Measurements from ENCODE around the gene ADAP1.

ADAP1 gene

DNA sequence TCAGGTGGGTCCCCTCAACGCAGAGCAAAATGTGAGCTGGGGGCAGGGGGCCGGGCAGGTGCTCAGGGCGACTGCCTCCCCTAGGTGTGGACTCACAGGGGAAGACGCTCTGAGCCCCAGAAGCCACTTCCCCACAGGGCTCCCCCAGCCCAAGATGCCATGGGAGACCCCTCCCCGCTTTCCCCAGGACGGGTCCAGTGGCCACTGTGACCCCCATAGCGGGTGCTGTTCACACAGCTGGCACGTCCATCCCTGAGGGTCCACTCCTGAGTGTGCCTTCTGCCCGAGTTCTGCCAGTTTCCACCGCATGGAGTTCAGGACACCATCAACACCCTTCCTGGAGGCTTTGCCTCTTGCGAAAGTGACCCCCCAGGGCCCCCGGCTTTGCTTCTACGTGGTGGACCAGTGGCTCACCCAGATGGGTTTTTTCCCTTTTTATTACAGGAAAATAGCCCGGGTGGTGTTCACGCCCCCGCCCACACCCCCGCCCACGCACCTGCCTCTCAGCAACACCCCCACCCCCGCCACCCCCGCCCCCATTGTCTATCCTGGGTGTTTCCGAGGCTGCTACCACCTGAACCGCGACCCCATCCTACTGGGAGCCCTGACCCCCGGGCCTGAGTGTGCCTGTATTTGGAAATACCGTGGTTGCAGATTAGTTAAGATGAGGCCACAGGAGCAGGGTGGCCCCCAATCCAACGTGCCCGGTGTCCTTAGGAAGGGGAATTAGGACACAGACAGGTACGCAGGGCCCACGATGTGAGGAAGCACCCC, 32.0 kb downstream of the ADAP1 start:
- Histone ChIP-seq H3K36me3 (ENCODE audit: control insufficient read depth, insufficient read depth, low read length) (no peaks in the 10 kb centered on the region), H3K27ac (ENCODE audit: low read depth, low read length) (no peak overlapping the region), H3K9ac (ENCODE audit: low read depth, low read length) (no peak overlapping the region), H3K4me1 (ENCODE audit: control insufficient read depth, insufficient read depth, low read length) (no peaks in the 10 kb centered on the region; the same call in 1 of the 2 replicates), H3K27me3 (ENCODE audit: control insufficient read depth, insufficient read depth, low read length) (no peaks in the 10 kb centered on the region), H3K9me3 (ENCODE audit: control insufficient read depth, insufficient read depth, low read length) (no peaks in the 10 kb centered on the region), H3K4me3 (ENCODE audit: low read depth, low read length) (no peak overlapping the region)

DNA sequence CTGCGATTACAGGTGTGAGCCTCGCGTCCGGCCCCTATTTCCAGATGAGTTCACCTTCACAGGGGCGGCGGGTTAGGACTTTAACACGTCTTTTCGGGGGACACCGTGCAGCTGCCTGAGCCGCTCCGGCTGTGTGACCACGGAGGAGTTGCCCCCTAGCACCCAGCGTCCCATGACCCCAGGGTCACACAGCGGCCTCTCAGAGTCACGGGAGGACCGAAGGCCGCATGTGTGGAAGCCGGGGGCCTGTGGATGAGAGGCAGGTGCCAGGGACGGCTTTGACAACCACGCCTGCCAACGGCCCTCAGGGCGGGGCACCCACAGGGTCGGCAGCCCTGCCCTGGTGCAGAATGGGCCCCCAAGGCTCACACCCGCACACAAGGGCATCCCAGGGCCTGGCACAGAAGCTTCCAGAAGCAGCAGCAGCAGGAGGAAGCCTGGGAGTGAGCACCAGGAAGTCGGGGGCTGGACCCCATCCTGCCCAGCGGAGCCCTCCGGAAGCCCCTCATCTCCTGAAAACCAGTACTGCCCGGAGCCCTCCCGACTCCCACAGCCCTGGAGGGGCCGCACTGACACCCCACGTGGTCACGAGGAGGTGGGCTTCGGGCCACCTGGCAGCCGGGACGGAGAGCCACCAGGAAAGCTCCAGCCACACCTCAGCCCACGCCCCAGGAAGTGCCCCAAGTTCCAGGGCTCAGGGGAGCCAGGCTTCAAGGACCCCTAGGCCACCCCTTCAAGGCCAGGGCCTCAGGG, 32.7 kb downstream of the ADAP1 start:
- H3K4me1 ChIP-seq (ENCODE audit: control insufficient read depth, insufficient read depth, low read length) = no peaks in the 10 kb centered on the region; the same call in 1 of the 2 replicates

DNA sequence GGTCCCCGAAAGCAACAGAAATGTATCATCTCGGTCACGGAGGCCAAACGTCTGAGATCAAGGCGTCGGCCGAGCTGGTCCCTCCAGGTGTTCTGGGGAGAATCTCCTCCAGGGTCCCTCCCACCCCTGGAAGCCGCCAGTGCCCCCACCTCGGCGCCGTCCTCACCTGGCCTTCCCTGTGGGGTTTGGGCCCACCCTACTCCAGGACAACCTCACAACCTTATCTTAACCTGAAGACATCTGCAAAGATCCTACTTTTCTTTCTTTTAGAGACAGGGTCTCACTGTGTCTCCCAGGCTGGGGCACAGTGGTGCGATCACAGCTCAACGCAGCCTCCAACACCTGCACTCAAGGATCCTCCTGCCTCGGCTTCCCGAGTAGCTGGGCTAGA, 33.4 kb downstream of the ADAP1 start:
- H3K4me3 ChIP-seq (ENCODE audit: low read depth, low read length) = no peak overlapping the region
- H3K27ac ChIP-seq (ENCODE audit: low read depth, low read length) = no peak overlapping the region
- no peaks in the 10 kb centered on the region for H3K36me3 ChIP-seq (ENCODE audit: control insufficient read depth, insufficient read depth, low read length)
- no peaks in the 10 kb centered on the region for H3K27me3 ChIP-seq (ENCODE audit: control insufficient read depth, insufficient read depth, low read length)
- no peaks in the 10 kb centered on the region for H3K9me3 ChIP-seq (ENCODE audit: control insufficient read depth, insufficient read depth, low read length)
- H3K9ac ChIP-seq (ENCODE audit: low read depth, low read length) = no peak overlapping the region
- no peaks in the 10 kb centered on the region; the same call in 1 of the 2 replicates for H3K4me1 ChIP-seq (ENCODE audit: control insufficient read depth, insufficient read depth, low read length)

More for the DNA sequence above, 32.7 kb downstream of the ADAP1 start:
- Histone ChIP-seq H3K9ac (ENCODE audit: low read depth, low read length) (no peak overlapping the region), H3K27me3 (ENCODE audit: control insufficient read depth, insufficient read depth, low read length) (no peaks in the 10 kb centered on the region), H3K9me3 (ENCODE audit: control insufficient read depth, insufficient read depth, low read length) (no peaks in the 10 kb centered on the region), H3K4me3 (ENCODE audit: low read depth, low read length) (no peak overlapping the region), H3K27ac (ENCODE audit: low read depth, low read length) (no peak overlapping the region), H3K36me3 (ENCODE audit: control insufficient read depth, insufficient read depth, low read length) (no peaks in the 10 kb centered on the region)

DNA sequence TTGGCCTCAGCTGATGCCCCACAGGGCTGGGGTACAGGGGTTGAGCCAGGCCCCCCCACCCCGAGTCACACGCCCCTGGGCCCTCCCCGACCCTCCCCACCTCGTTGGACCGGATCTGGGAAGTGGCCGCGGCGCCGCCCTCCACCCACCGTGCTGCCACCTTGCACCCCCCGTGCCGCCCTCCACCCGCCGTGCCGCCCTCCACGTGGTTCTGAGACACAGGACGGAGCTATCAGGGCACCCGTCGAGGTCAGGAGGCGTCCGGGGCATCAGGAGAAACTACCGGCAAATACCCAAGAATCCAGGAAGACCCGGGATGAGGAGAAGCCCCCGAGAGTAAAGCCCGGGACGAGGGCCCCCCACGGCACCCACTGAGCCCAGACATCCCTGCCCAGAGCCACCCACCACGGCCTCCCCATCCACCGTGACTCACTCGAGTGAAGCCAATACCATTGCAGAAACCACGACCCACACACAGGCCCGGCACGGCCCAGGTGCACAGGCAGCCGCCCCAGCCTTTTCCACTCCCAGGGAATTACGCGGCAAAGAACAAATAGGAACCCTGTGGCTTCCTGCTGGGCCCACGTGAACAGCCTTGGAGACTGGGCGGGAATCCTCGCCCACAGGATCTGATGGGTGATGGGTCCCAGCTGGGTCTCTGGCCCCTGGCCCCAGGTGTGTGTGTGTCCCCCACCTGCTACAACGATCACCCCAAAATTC, 34.0 kb downstream of the ADAP1 start:
- Histone ChIP-seq H3K9ac (ENCODE audit: low read depth, low read length) (no peak overlapping the region), H3K27ac (ENCODE audit: low read depth, low read length) (no peak overlapping the region), H3K27me3 (ENCODE audit: control insufficient read depth, insufficient read depth, low read length) (no peaks in the 10 kb centered on the region), H3K4me1 (ENCODE audit: control insufficient read depth, insufficient read depth, low read length) (no peaks in the 10 kb centered on the region; the same call in 1 of the 2 replicates), H3K9me3 (ENCODE audit: control insufficient read depth, insufficient read depth, low read length) (no peaks in the 10 kb centered on the region), H3K36me3 (ENCODE audit: control insufficient read depth, insufficient read depth, low read length) (no peaks in the 10 kb centered on the region), H3K4me3 (ENCODE audit: low read depth, low read length) (no peak overlapping the region)

DNA sequence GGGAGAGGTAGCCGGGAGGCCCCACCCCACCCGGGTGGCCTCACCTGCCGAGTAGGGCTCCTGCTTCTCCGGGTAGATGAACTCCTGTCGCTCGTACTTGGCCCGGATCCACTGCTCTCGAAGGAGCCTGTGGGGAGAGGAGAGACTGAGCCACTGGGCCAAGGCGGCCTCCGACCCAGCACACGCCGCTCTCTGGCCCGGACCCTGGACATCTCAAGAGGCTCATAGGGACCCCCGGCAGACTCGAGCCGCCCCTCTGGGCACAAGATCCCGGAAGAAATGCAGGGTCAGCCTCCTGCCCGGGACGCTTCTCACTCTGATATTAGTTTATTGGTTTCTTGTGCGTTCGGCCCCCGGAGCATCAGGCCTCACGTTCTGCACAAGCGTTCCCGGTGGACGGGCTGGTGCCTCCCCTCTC, 34.5 kb downstream of the ADAP1 start:
- H3K27ac ChIP-seq (ENCODE audit: low read depth, low read length) = no peak overlapping the region
- no peak overlapping the region for H3K9ac ChIP-seq (ENCODE audit: low read depth, low read length)
- H3K36me3 ChIP-seq (ENCODE audit: control insufficient read depth, insufficient read depth, low read length) = no peaks in the 10 kb centered on the region
- H3K27me3 ChIP-seq (ENCODE audit: control insufficient read depth, insufficient read depth, low read length) = no peaks in the 10 kb centered on the region
- no peaks in the 10 kb centered on the region; the same call in 1 of the 2 replicates for H3K4me1 ChIP-seq (ENCODE audit: control insufficient read depth, insufficient read depth, low read length)
- no peaks in the 10 kb centered on the region for H3K9me3 ChIP-seq (ENCODE audit: control insufficient read depth, insufficient read depth, low read length)
- H3K4me3 ChIP-seq (ENCODE audit: low read depth, low read length) = no peak overlapping the region

DNA sequence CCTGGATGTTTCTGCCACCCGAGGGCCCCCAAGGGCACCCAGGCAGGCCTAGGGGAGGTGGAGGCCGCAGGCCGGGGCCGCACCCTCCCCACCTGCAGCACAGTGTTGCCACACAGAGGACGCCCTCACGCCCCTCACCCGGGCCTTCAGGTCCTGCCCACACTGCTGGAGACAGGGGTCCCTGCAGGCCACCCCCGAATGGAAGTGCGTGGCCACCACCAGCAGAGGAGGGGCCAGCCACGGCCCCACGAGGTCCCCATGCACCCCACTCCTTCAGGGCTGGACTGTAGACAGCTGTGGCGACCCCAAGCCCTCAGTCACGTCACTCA, 35.4 kb downstream of the ADAP1 start:
- Histone ChIP-seq H3K4me1 (ENCODE audit: control insufficient read depth, insufficient read depth, low read length) (no peaks in the 10 kb centered on the region; the same call in 1 of the 2 replicates), H3K27me3 (ENCODE audit: control insufficient read depth, insufficient read depth, low read length) (no peaks in the 10 kb centered on the region), H3K9ac (ENCODE audit: low read depth, low read length) (no peak overlapping the region), H3K9me3 (ENCODE audit: control insufficient read depth, insufficient read depth, low read length) (no peaks in the 10 kb centered on the region), H3K27ac (ENCODE audit: low read depth, low read length) (no peak overlapping the region), H3K36me3 (ENCODE audit: control insufficient read depth, insufficient read depth, low read length) (no peaks in the 10 kb centered on the region), H3K4me3 (ENCODE audit: low read depth, low read length) (no peak overlapping the region)

DNA sequence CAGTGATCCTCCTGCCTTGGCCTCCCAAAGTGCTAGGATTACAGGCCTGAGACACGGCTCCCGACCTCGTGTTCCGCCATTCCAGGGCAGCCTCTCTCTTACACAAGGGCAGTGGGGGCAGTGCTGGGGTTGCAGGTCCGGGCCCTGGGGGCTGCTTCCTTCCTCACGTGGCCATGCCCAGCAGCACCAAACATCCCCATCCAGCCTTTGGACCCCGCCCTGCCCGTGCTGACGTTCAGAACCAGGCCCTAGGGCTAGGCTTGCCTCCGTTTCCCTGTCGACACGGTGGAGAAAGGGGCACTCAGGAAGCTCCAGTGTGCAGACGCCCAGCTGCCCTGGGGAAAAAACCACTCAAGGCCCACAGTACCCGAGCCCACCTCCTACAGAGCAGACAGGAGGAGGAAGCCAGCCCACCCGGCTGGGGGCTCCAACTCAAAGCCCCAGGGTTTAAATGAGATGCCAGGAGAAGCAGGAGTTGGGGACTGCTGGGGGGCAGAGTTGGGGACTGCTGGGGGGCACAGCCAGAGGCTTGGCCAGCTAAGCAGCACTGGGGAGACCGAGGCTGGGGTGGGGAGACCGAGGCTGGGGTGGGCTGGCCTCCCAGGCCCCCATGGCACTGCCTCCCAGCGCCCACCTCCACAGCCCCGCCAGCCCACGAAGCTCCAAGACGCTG, 35.9 kb downstream of the ADAP1 start:
- Histone ChIP-seq H3K36me3 (ENCODE audit: control insufficient read depth, insufficient read depth, low read length) (no peaks in the 10 kb centered on the region), H3K4me1 (ENCODE audit: control insufficient read depth, insufficient read depth, low read length) (no peaks in the 10 kb centered on the region; the same call in 1 of the 2 replicates), H3K27ac (ENCODE audit: low read depth, low read length) (no peak overlapping the region), H3K9ac (ENCODE audit: low read depth, low read length) (no peak overlapping the region), H3K4me3 (ENCODE audit: low read depth, low read length) (no peak overlapping the region), H3K27me3 (ENCODE audit: control insufficient read depth, insufficient read depth, low read length) (no peaks in the 10 kb centered on the region), H3K9me3 (ENCODE audit: control insufficient read depth, insufficient read depth, low read length) (no peaks in the 10 kb centered on the region)

DNA sequence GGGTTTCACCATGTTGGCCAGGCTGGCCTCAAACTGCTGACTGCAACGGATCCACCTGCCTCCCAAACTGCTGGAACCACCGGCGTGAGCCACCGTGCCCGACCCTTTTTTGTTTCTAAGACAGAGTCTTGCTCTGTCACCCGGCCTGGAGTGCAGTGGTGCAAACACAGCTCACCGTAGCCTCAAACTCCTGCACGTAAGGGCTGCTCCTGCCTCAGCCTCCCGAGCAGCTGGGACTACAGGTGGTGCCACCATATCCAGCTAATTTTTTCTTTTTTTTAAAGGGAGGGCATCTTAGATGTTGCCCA, 36.4 kb downstream of the ADAP1 start:
- H3K9ac ChIP-seq (ENCODE audit: low read depth, low read length) = no peak overlapping the region
- H3K36me3 ChIP-seq (ENCODE audit: control insufficient read depth, insufficient read depth, low read length) = no peaks in the 10 kb centered on the region
- H3K27ac ChIP-seq (ENCODE audit: low read depth, low read length) = no peak overlapping the region
- no peaks in the 10 kb centered on the region; the same call in 1 of the 2 replicates for H3K4me1 ChIP-seq (ENCODE audit: control insufficient read depth, insufficient read depth, low read length)
- no peaks in the 10 kb centered on the region for H3K9me3 ChIP-seq (ENCODE audit: control insufficient read depth, insufficient read depth, low read length)
- no peaks in the 10 kb centered on the region for H3K27me3 ChIP-seq (ENCODE audit: control insufficient read depth, insufficient read depth, low read length)
- no peak overlapping the region for H3K4me3 ChIP-seq (ENCODE audit: low read depth, low read length)

DNA sequence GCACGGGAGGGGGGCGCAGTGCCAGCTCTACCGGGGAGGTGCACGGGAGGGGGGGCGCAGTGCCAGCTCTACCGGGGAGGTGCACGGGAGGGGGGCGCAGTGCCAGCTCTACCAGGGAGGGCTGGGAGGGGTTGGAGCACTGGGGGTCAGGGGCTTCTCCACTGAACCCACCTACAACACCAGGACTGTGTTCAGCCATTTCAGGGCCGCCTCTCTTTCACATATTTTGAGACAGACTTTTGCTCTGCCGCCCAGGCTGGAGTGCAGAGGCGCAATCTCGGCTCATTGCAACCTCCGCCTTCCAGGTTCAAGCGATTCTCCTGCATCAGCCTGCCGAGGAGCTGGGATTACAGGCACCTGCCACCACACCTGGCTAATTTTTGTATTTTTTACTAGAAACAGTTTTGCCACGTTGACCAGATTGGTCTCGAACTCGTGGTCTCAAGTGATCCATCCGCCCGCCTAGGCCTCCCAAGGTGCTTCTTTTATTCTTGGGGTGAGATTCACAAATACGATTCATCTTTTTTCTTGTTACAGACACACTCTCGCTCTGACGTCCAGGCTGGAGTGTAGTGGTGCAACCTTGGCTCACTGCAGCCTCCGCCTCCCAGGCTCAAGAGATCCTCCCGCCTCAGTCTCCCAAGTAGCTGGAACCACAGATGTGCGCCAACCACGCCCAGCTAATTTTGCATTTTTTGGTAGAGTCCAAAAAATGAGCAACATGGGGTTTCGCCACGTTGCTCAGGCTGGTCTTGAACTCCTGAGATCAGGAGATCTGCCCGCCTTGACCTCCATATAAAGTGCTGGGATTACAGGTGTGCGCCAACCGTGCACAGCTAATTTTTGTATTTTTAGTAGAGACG, 37.0 kb downstream of the ADAP1 start:
- H3K4me1 ChIP-seq (ENCODE audit: control insufficient read depth, insufficient read depth, low read length) = no peaks in the 10 kb centered on the region
- H3K27me3 ChIP-seq (ENCODE audit: control insufficient read depth, insufficient read depth, low read length) = no peaks in the 10 kb centered on the region
- no peaks in the 10 kb centered on the region for H3K9me3 ChIP-seq (ENCODE audit: control insufficient read depth, insufficient read depth, low read length)

DNA sequence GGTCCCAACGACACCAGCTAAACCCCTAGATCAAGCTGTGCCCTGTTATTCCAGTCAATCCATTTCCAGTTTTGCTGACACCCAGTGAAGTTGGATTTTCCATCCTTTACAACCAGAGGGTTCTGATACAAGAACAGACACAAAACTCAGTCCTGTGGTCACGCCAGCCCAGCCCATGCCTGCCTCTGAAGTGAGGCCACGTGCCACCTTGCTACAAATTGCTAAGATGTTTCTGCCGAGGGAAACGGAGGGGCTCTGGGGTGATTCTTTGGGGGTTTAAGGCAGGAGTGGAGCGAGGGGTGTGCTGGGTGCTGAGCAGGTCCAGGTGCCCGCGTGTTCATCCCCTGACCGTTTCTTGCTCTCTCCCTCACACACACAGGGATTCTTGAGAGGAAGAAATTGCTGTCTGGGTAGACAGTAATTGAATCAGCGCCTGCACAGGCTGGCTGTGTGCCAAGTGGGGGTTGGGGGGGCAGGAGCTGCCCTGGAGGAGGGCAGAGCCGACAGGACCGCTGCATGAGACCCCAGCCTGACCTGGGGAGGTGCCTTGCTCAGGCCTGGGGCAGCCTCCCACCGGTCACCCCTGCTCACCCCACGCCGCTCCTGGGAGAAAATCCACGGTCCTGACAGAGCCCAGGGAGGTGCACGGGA, 38.1 kb downstream of the ADAP1 start:
- Histone ChIP-seq H3K4me3 (ENCODE audit: low read depth, low read length) (no peak overlapping the region), H3K9ac (ENCODE audit: low read depth, low read length) (no peak overlapping the region), H3K9me3 (ENCODE audit: control insufficient read depth, insufficient read depth, low read length) (no peaks in the 10 kb centered on the region), H3K4me1 (ENCODE audit: control insufficient read depth, insufficient read depth, low read length) (no peaks in the 10 kb centered on the region), H3K27me3 (ENCODE audit: control insufficient read depth, insufficient read depth, low read length) (no peaks in the 10 kb centered on the region), H3K36me3 (ENCODE audit: control insufficient read depth, insufficient read depth, low read length) (no peaks in the 10 kb centered on the region), H3K27ac (ENCODE audit: low read depth, low read length) (no peak overlapping the region)

More for the DNA sequence above, 37.0 kb downstream of the ADAP1 start:
- Histone ChIP-seq H3K9ac (ENCODE audit: low read depth, low read length) (no peak overlapping the region), H3K27ac (ENCODE audit: low read depth, low read length) (no peak overlapping the region), H3K4me3 (ENCODE audit: low read depth, low read length) (no peak overlapping the region), H3K36me3 (ENCODE audit: control insufficient read depth, insufficient read depth, low read length) (no peaks in the 10 kb centered on the region)
